GM19324 (cell line): Measurements from ENCODE around the gene TMEM229B.

Experiments
- ATAC-seq: cut with Tn5 transposase; IDR thresholded peaks from one replicate; pipeline ENCODE4 v1.9.1; 2021; ENCODE audit warnings: mild to moderate bottlenecking, moderate library complexity; ENCODE audit not compliant: unreplicated experiment, low FRiP score

TMEM229B gene

GRCh38 chr14:67428501-67429031 lies 60.0 kb downstream of the TMEM229B start:
- ATAC-seq: no peak

GRCh38 chr14:67426983-67427606 lies 61.4 kb downstream of the TMEM229B start:
- ATAC-seq: no peak

GRCh38 chr14:67426161-67426560 lies 62.4 kb downstream of the TMEM229B start:
- ATAC-seq: no peak

- ATAC-seq: no peak
Observed at GRCh38 chr14:67425608-67426007, 62.9 kb downstream of the TMEM229B start.

GRCh38 chr14:67424539-67424938 lies 64.0 kb downstream of the TMEM229B start:
- no peak for ATAC-seq

- no peak for ATAC-seq
Observed at GRCh38 chr14:67423424-67423823, 65.1 kb downstream of the TMEM229B start.

- no peak for ATAC-seq
Observed at GRCh38 chr14:67421356-67422224, 66.9 kb downstream of the TMEM229B start.
